Neural progenitor cell (in vitro differentiated cells): Measurements from ENCODE around the gene DIAPH3.

Experiments
- EZH2phosphoT487 ChIP-seq: fragments of 200-600 bp; sonication (generic); IDR thresholded peaks from 2 replicates; pipeline ENCODE4 v1.6.1; 2017; ENCODE audit warnings: antibody characterized with exemption
- TF ChIP-seq, protein P1 (sequence below): fragments of 200-600 bp; sonication (generic); IDR thresholded peaks from 2 replicates; pipeline ENCODE4 v1.5.1; 2017; ENCODE audit warnings: antibody characterized with exemption, mild to moderate bottlenecking

- TF ChIP-seq EZH2phosphoT487 = no peak
- TF ChIP-seq, protein P1, sequence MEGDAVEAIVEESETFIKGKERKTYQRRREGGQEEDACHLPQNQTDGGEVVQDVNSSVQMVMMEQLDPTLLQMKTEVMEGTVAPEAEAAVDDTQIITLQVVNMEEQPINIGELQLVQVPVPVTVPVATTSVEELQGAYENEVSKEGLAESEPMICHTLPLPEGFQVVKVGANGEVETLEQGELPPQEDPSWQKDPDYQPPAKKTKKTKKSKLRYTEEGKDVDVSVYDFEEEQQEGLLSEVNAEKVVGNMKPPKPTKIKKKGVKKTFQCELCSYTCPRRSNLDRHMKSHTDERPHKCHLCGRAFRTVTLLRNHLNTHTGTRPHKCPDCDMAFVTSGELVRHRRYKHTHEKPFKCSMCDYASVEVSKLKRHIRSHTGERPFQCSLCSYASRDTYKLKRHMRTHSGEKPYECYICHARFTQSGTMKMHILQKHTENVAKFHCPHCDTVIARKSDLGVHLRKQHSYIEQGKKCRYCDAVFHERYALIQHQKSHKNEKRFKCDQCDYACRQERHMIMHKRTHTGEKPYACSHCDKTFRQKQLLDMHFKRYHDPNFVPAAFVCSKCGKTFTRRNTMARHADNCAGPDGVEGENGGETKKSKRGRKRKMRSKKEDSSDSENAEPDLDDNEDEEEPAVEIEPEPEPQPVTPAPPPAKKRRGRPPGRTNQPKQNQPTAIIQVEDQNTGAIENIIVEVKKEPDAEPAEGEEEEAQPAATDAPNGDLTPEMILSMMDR = no peak
These were observed 72.2 kb downstream of the DIAPH3 start for GRCh38 chr13:60091573-60091972.
